Stimulated activated CD8-positive, alpha-beta memory T cell treated with anti-CD3 and anti-CD28 coated beads, Interleukin-4, amount 100 ng/mL, for 1 hour (primary cell): Measurements from ENCODE around the gene JSRP1.

Experiments used
- DNase-seq, 2 donors: peaks; one replicate each; pipeline ENCODE4 v3.0.0-alpha.2; 2020; ENCODE audit warnings: low read depth in 2 of 2, low spot score in 1 of 2

JSRP1 gene

DNA sequence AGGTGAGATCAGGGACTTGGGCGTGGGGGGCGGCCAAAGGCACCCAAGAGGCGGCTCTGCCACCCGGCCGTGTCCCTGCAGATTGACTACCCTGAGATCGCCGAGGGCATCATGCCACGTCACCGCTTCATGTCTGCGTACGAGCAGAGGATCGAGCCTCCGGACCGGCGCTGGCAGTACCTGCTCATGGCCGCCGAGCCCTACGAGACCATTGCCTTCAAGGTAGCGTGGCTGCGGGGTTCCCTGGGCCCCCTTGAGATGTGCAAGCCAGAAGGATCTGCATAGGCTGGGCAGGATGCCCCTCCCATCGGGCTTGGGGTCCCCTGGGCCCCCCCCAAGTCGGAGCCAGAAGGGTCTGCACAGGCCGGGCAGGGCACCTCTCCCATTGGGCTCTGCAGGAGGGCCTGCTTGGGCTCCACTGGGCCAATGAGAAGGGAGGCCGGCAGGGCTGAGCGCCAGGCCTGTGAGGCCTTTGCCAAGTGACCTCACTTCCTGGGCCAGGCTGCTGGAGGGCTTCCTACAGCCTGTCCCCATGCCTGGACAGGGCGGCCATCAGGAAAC is 9.3 kb downstream of the JSRP1 start:
- DNase-seq: no peak

- no peak for DNase-seq
Measured at GRCh38 chr19:2246014-2246620, 10.1 kb downstream of the JSRP1 start.

DNA sequence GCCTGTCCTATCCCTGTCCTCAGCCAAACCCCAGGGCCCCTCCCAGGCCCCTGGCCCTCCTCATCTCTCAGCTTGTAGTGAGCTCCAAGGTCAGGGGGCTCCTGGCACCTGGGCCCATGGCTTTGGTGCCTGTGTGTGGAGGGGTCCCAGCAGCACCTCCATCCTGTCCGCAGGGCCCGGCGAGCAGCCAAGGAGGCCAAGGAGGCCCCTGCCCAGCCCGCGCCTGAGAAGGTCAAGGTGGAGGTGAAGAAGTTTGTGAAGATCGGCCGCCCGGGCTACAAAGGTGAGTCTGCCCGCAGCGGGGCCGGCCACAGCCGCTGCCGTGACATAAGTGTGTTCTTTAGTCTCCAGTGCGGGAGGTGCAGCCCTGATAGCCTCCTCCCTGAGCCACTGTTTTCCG is 10.9 kb downstream of the JSRP1 start:
- no peak for DNase-seq

DNA sequence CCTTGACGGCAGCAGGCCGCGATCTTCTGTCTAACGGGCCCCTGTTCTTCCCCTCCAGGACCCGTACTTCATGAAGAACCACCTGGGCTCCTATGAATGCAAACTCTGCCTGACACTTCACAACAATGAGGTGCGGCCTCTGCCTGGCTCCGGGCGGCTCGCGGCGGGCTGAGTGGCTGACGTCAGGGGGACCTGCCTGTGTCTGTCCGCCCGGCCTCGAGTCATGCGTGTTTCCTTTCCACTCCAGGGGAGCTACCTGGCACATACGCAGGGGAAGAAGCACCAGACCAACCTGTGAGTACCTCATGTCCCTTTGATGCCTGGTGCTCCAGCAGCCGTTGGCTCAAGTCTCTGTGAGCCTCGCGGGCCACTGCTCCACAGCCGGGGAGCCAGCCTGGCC is 11.7 kb downstream of the JSRP1 start:
- no peak for DNase-seq

DNA sequence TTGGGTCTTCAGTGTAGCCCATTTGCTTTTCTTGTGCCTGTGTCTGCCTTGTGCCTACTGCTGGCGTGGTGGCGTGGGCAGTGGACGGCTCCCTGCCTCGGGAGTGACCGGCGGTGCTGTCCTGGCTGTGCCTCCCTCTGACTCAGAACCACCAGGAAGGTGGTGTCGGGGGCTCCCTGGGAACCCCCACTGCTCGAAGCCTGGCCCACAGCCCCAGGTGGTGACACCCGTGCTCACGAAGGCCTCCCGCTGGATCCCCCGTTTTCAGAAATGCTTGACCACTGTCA is 12.1 kb downstream of the JSRP1 start:
- no peak for DNase-seq

DNA sequence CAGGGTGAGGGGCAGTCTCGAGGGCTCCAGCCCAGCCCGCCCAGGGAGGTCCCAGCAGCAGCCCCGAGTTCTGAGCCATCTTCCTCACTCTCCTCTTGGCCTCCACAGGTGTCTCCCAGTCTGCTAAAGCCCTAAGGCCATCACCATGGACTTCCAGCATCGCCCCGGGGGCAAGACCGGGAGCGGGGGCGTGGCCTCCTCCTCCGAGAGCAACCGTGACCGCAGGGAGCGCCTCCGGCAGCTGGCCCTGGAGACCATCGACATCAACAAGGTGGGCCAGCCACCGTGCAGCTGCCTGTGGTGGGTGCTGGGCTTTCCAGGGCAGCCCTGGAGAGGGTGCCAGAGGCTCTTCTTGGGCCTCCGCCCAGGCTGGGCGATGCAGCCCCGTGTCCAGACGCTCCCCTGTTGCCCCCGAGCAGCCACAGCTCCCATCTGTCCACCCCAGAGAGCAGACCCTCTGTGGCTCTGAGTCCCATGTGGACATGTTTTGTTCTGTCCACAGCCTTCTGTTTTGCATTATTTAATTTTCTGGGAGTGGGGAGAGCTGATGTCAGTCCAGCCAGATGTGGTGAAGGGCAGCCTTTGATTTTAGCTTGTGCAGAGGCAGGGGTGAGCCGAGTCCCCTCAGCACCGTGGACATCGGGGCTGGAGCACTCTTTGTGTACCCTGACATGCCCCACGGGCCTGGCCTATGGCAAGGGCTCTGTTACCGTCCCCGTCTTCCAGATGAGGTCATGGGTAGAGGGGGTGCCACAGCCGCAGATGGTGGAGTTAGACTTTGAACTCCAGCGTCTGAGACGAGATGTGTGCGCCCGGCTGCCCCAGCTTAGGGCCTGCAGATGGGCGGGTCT is 12.7 kb downstream of the JSRP1 start:
- no peak for DNase-seq

DNA sequence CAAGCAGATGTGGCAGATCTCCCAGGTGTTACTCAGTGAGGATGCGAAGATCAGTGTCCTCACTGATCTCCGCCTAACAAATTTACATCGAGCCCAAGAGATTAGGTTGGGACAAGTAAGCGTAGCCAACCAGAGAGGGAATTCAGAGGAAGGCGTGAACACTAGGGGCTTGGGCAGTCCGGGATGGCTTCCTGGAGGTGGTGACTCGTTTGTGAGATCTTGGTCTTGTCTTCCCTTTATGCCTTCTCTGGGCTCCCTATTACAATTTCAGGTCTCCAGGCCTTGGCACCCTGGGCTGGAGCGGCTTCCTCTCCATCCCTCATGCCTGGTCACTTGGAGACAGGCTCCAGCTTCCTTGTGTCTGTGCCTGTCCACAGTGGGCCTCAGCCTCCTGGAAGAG is 13.4 kb downstream of the JSRP1 start:
- no peak for DNase-seq

GRCh38 chr19:2242092-2242537 is 14.1 kb downstream of the JSRP1 start:
- DNase-seq: no peak

- no peak for DNase-seq
Measured at GRCh38 chr19:2240881-2241760, 15.1 kb downstream of the JSRP1 start.

GRCh38 chr19:2239771-2240770 is 16.1 kb downstream of the JSRP1 start:
- DNase-seq: peak in 1 of 2 donors; percentile 17

- DNase-seq: no peak
Measured at GRCh38 chr19:2239173-2239572, 17.0 kb downstream of the JSRP1 start.

GRCh38 chr19:2237869-2238153 is 18.4 kb downstream of the JSRP1 start:
- DNase-seq: no peak

DNA sequence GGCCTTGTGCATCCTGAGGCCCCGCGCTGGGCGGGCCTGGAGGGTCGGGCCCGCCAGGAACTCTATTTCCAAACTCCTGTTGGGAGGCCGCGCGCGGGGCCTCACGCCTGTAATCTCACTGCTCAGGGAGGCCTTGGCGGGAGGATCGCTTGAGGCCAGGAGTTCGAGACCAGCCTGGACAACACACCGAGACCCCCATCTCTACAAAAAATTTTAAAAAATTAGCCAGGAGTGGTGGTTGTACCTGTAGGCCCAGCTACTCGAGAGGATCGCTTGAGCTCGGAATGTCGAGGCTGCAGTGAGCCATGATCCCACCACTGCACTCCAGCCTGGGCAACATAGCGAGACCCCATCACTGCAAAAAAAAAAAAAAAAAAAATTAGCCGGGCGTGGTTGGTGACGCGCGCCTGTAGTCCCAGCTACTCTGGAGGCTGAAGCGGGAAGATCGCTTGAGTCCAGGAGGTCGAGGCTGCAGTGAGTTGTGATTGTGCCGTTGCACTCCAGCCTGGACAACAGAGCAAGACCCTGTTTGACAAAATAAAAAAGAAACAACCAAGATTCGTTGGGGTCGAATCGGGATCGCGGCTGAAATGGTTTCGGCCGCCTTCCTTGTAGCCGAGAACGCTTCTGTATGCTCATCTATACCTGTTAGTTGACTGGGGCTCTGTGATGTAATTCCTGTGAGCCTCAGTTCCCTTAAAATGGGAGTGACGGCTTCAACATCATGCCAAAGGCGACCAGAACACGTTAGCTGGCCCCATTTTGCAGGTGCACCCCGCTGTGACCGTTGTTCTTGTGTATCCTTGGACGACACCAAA is 19.0 kb downstream of the JSRP1 start:
- DNase-seq: no peak

- DNase-seq: peak; percentile 92 to 96
Measured at GRCh38 chr19:2236314-2237050, 19.7 kb downstream of the JSRP1 start, which contains the start of the genes PLEKHJ1 and SF3A2. PLEKHJ1 (minus strand) TSS chr19:2236329; CDS start chr19:2236248, 81 bp downstream. SF3A2 (plus strand) TSS chr19:2236824; CDS start chr19:2243419, 6,595 bp downstream.

DNA sequence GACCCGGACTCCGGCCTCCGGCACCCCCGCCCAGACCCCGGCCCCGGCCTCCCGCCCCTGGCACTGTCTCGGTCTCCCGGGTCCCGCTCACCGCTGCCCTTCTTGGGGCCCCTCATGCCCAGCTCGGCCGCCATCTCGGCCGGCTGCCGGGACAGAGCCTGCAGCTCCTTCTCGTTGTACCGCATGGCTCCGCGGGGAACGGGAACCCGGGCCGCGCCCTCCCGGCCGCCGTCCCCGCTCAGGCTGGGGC is 20.2 kb downstream of the JSRP1 start:
- no peak for DNase-seq

- DNase-seq: no peak
Measured at GRCh38 chr19:2235381-2236063, 20.7 kb downstream of the JSRP1 start.

DNA sequence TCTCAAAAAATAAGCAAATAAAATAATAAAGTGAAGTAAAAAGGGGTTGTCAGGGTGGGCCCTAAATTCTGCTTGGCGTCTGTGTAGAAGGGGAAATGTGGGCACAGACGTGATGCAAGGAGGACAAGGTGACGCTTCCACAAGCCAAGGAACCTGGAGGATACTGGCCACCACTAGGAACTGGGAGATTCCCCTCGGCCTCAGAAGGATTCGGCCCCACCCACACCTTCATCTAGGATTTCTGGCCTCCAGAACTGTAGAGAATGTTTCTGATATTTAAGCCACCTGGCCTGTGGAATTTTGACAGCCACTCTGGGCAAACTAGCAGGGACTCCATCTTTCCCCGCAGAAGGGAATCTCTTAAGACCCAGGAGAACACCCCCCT is 21.2 kb downstream of the JSRP1 start:
- DNase-seq: no peak

DNA sequence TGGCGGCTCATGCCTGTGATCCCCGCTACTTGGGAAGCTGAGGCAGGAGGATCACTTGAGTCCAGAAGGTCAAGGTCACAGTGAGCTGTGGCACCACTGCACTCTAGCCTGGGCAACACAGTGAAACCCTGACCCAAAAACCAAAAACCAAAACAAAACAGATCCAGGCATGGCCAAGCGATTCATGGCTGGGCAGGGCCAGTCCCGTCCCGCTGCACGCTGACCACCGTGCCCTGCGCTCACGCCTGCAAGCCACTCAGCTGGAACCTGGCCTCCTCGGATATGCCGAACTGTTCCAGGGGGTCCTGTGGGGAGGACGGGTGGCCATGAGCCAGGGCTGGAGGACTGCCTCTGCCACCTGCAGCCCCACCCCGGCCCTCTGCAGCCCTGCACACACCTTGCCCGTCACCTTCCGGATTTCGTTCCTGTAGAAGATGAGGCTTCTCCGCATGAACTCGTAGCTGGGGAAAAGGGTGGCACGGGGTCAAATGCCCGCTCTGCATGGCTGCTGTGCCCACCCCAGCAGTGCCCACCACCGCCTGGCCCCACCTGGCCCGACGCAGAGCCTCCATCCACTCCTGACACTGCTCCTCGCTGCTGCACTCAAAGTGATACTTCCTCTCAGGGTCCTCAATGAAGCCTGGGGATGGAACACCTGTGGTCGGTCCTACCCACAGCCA is 22.5 kb downstream of the JSRP1 start:
- DNase-seq: no peak
